ENCODE measurements around the gene GAPVD1. TPM values are rescaled to one million over a fixed set of nuclear protein-coding genes. Genes with fewer than 3 reads are reported as not detected.

GAPVD1 gene
- total and polyA plus RNA-seq, 2 of the 13 experiments (the other 11 are each of a cell fraction or from before 2014, with no cell fraction given): 11.1 to 33.2 TPM

GRCh38 chr9:125272697-125273096, 11.1 kb downstream of the GAPVD1 start (continued):
- TF ChIP-seq EHMT2 (IDR thresholded peaks at IDR 0.05; ENCODE audit: borderline replicate concordance, low read depth, low read length) (0 out of 2 replicates have a peak, but pooled peaks have one; percentile 26), KLF9 (CRISPR knock-in tag; IDR thresholded peaks at IDR 0.05; ENCODE audit: low read depth) (0 out of 2 replicates have a peak, but pooled peaks have one; percentile 33), ATF3 (CRISPR knock-in tag; IDR thresholded peaks at IDR 0.05) (no peak), CEBPG (CRISPR knock-in tag; IDR thresholded peaks at IDR 0.05) (peak; percentile 78), KDM4B (CRISPR knock-in tag; IDR thresholded peaks at IDR 0.05) (no peak), ZNF24 (IDR thresholded peaks at IDR 0.05) (0 out of 2 replicates have a peak, but pooled peaks have one; percentile 33), TEAD3 (CRISPR knock-in tag; optimal IDR thresholded peaks at IDR 0.05; ENCODE audit: borderline replicate concordance) (peak; percentile 97), ELF4 (CRISPR knock-in tag; IDR thresholded peaks at IDR 0.05; ENCODE audit: borderline replicate concordance) (no peak), PHF21A (CRISPR knock-in tag; IDR thresholded peaks at IDR 0.05) (peak; percentile 76; the same call in 1 of the 2 replicates), MXI1 (IDR thresholded peaks at IDR 0.05; ENCODE audit: borderline replicate concordance, low read depth, low read length) (peak; percentile 42; the same call in 1 of the 3 replicates), PITX1 (CRISPR knock-in tag; IDR thresholded peaks at IDR 0.05) (peak; percentile 63; the same call in 1 of the 2 replicates), SOX13 (IDR thresholded peaks at IDR 0.05) (peak; percentile 57; the same call in 1 of the 2 replicates), SOX13 (CRISPR knock-in tag; conservative IDR thresholded peaks at IDR 0.05 in 1 of 2, IDR thresholded peaks at IDR 0.05 in 1 of 2) (peak in 1 of 2 experiments; percentile 80; a peak in 2 of 4 replicates), ZNF607 (CRISPR knock-in tag; IDR thresholded peaks at IDR 0.05; ENCODE audit: borderline replicate concordance) (no peak), GATAD2A (CRISPR knock-in tag; IDR thresholded peaks at IDR 0.05) (peak; percentile 94), ZNF138 (CRISPR knock-in tag; IDR thresholded peaks at IDR 0.05; ENCODE audit: low read depth) (no peak), ZKSCAN8 (CRISPR knock-in tag; IDR thresholded peaks at IDR 0.05; ENCODE audit: borderline replicate concordance) (peak; percentile 83; the same call in 1 of the 2 replicates), GFI1 (CRISPR knock-in tag; IDR thresholded peaks at IDR 0.05; ENCODE audit: borderline replicate concordance) (peak; percentile 79), ERF (CRISPR knock-in tag; IDR thresholded peaks at IDR 0.05) (peak; percentile 50; the same call in 1 of the 2 replicates), ATF2 (CRISPR knock-in tag; IDR thresholded peaks at IDR 0.05) (0 out of 2 replicates have a peak, but pooled peaks have one; percentile 32)
- TF ChIP-seq, protein P1, sequence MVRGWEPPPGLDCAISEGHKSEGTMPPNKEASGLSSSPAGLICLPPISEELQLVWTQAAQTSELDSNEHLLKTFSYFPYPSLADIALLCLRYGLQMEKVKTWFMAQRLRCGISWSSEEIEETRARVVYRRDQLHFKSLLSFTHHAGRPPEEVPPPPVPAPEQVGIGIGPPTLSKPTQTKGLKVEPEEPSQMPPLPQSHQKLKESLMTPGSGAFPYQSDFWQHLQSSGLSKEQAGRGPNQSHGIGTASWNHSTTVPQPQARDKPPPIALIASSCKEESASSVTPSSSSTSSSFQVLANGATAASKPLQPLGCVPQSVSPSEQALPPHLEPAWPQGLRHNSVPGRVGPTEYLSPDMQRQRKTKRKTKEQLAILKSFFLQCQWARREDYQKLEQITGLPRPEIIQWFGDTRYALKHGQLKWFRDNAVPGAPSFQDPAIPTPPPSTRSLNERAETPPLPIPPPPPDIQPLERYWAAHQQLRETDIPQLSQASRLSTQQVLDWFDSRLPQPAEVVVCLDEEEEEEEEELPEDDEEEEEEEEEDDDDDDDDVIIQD (CRISPR knock-in tag; IDR thresholded peaks at IDR 0.05; ENCODE audit: low read depth): peak; percentile 83; the same call in 1 of the 2 replicates
- TF ChIP-seq, protein P2, sequence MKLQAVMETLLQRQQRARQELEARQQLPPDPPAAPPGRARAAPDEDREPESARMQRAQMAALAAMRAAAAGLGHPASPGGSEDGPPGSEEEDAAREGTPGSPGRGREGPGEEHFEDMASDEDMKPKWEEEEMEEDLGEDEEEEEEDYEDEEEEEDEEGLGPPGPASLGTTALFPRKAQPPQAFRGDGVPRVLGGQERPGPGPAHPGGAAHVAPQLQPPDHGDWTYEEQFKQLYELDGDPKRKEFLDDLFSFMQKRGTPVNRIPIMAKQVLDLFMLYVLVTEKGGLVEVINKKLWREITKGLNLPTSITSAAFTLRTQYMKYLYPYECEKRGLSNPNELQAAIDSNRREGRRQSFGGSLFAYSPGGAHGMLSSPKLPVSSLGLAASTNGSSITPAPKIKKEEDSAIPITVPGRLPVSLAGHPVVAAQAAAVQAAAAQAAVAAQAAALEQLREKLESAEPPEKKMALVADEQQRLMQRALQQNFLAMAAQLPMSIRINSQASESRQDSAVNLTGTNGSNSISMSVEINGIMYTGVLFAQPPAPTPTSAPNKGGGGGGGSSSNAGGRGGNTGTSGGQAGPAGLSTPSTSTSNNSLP (IDR thresholded peaks at IDR 0.05; ENCODE audit: low read depth, low read length): peak; percentile 88
